B cell (primary cell): ENCODE measurements around the gene HABP4. TPM values are rescaled to one million over a fixed set of nuclear protein-coding genes. Genes with fewer than 3 reads are reported as not detected.

Experiments
- ATAC-seq: fragments of 200-7000 bp; cut with Tn5 transposase; one replicate; pipeline ENCODE4 v1.10.0; 2021; ENCODE audit warnings: low read depth, mild to moderate bottlenecking, moderate number of reproducible peaks, moderate library complexity
- CTCF ChIA-PET: fragments of 350-600 bp; sonication (Branson Sonifier 250); formaldehyde crosslinking; loops from one replicate; lab custom pipeline; 2021; ENCODE audit warnings: antibody characterized with exemption, inconsistent platforms; lab: Charles Lee
- POLR2A ChIA-PET: fragments of 350-600 bp; sonication (Branson Sonifier 250); formaldehyde crosslinking; loops from one replicate; lab custom pipeline; 2021; ENCODE audit warnings: antibody characterized with exemption; lab: Charles Lee
- DNase-seq: peaks from one replicate; pipeline ENCODE4 v3.0.0; 2013
- H2AFZ ChIP-seq: 2 replicates; pipeline ENCODE4 v1.6.1; 2012; ENCODE audit warnings: mild to moderate bottlenecking, low read depth, low read length; ENCODE audit not compliant: insufficient read depth, poor library complexity, severe bottlenecking
- H3K27ac ChIP-seq, 2 donors: 1 replicate in 1 of 2; 2 replicates in 1 of 2; pipeline ENCODE4 v1.5.1; 2012 to 2013; ENCODE audit warnings: low read length in 2 of 2, mild to moderate bottlenecking in 2 of 2, moderate library complexity in 1 of 2
- H3K27me3 ChIP-seq, 4 experiments: fragments of 200-600 bp in 1 of 4; sonication (generic) in 1 of 4; replicated peaks in 1 of 4; 1 replicate in 2 of 4; 2 replicates in 2 of 4; pipeline versions ENCODE4 v1.6.1 to v1.7.0; 2013 to 2016; ENCODE audit warnings: low read length in 3 of 4, mild to moderate bottlenecking in 2 of 4, mixed read lengths in 1 of 4, moderate library complexity in 1 of 4; ENCODE audit not compliant: insufficient read depth in 4 of 4, control insufficient read depth in 3 of 4; ENCODE audit errors: control extremely low read depth in 1 of 4
- H3K36me3 ChIP-seq, 2 experiments: replicated peaks in 1 of 2; 1 replicate in 1 of 2; 2 replicates in 1 of 2; pipeline versions ENCODE4 v1.6.1 to v1.7.1; 2013; ENCODE audit warnings: low read length in 1 of 2; ENCODE audit not compliant: insufficient read depth in 2 of 2, control insufficient read depth in 1 of 2; ENCODE audit errors: control extremely low read depth in 1 of 2, extremely low read depth in 1 of 2
- H3K4me1 ChIP-seq, 2 donors: fragments of 200-600 bp in 1 of 2; sonication (generic) in 1 of 2; 1 replicate in 1 of 2; 2 replicates in 1 of 2; pipeline versions ENCODE4 v1.5.1 to v1.6.1; 2013 to 2017; ENCODE audit warnings: low read length in 2 of 2; ENCODE audit not compliant: control insufficient read depth in 2 of 2, insufficient read depth in 2 of 2
- H3K4me2 ChIP-seq: replicated peaks from 2 replicates; pipeline ENCODE3; 2012; ENCODE audit warnings: mild to moderate bottlenecking, low read depth, low read length; ENCODE audit not compliant: poor library complexity, severe bottlenecking
- H3K4me3 ChIP-seq, 5 experiments: fragments of 200-600 bp in 1 of 5; sonication (generic) in 1 of 5; 1 replicate in 3 of 5; 2 replicates in 2 of 5; pipeline versions ENCODE4 v1.5.1 to v1.7.0; 2011 to 2016; ENCODE audit warnings: low read length in 4 of 5, mild to moderate bottlenecking in 4 of 5, low read depth in 2 of 5, control low read depth in 1 of 5, moderate library complexity in 1 of 5; ENCODE audit not compliant: insufficient read depth in 1 of 5; ENCODE audit errors: control extremely low read depth in 1 of 5, extremely low read depth in 1 of 5
- H3K79me2 ChIP-seq: fragments of 200-600 bp; sonication (generic); one replicate; pipeline ENCODE4 v1.6.0; 2016; ENCODE audit warnings: low read length; ENCODE audit not compliant: control insufficient read depth, insufficient read depth
- H3K9ac ChIP-seq: fragments of 200-600 bp; sonication (generic); 2 replicates; pipeline ENCODE4 v1.6.1; 2017; ENCODE audit warnings: mild to moderate bottlenecking, low read length, moderate library complexity
- H3K9me3 ChIP-seq, 3 donors: one replicate each; pipeline versions ENCODE4 v1.6.1 to v1.7.1; 2013; ENCODE audit warnings: low read length in 2 of 3; ENCODE audit not compliant: control insufficient read depth in 2 of 3, insufficient read depth in 1 of 3; ENCODE audit errors: control extremely low read depth in 1 of 3
- H4K20me1 ChIP-seq: 2 replicates; pipeline ENCODE4 v1.6.0; 2012; ENCODE audit warnings: mild to moderate bottlenecking, low read length; ENCODE audit not compliant: insufficient read depth, control insufficient read depth, poor library complexity, severe bottlenecking
- H3K27ac Mint-ChIP-seq: one replicate; pipeline ENCODE4 v1.8.0; 2021; ENCODE audit warnings: mixed read lengths
- H3K27me3 Mint-ChIP-seq: one replicate; pipeline ENCODE4 v1.8.0; 2021; ENCODE audit warnings: mixed read lengths
- H3K4me1 Mint-ChIP-seq: one replicate; pipeline ENCODE4 v1.8.0; 2021; ENCODE audit warnings: mixed read lengths
- H3K4me3 Mint-ChIP-seq: one replicate; pipeline ENCODE4 v1.8.0; 2021; ENCODE audit warnings: mixed read lengths
- H3K9me3 Mint-ChIP-seq: one replicate; pipeline ENCODE4 v1.8.0; 2022; ENCODE audit warnings: mixed read lengths; ENCODE audit not compliant: insufficient read depth
- CTCF ChIP-seq: fragments of 200-600 bp; IDR thresholded peaks from one replicate; pipeline ENCODE4 v1.8.0; 2022; ENCODE audit warnings: antibody characterized with exemption, mild to moderate bottlenecking
- EZH2 ChIP-seq: IDR thresholded peaks from 2 replicates; pipeline ENCODE4 v1.6.1; 2012; ENCODE audit warnings: borderline replicate concordance, low read depth, mild to moderate bottlenecking, moderate library complexity, low read length; ENCODE audit not compliant: insufficient read depth, poor library complexity, severe bottlenecking
- WGBS: methylation state at CpG from one replicate; pipeline ENCODE4 v1.1.5; 2013; ENCODE audit warnings: missing lambda C conversion rate; ENCODE audit not compliant: insufficient coverage; 5-methylcytosine and 5-hydroxymethylcytosine counted together
- intact Hi-C: fragments of 100-400 bp; cut with micrococcal nuclease; formaldehyde crosslinking; loops from one replicate; pipeline ENCODE4 v1.10.0; 2022
- polyA plus RNA-seq: library from polyadenylated mRNA; depleted of rRNA; stranded (reverse); fragments of >200 nt; gene quantifications from 2 replicates; pipeline ENCODE4 v1.2.3, GENCODE V29; 2012
- total RNA-seq, 2 donors: library from RNA; stranded (reverse); fragments of 120-200 nt in 1 of 2; gene quantifications; 1 replicate in 1 of 2; 2 replicates in 1 of 2; pipeline versions ENCODE4 v1.2.3 to v1.2.4, GENCODE V29; 2013 to 2022

Gene HABP4
- total and polyA plus RNA-seq, 2 donors (not counting 1 experiment from before 2014, with no cell fraction given) = 3.3 to 15.0 TPM

DNA sequence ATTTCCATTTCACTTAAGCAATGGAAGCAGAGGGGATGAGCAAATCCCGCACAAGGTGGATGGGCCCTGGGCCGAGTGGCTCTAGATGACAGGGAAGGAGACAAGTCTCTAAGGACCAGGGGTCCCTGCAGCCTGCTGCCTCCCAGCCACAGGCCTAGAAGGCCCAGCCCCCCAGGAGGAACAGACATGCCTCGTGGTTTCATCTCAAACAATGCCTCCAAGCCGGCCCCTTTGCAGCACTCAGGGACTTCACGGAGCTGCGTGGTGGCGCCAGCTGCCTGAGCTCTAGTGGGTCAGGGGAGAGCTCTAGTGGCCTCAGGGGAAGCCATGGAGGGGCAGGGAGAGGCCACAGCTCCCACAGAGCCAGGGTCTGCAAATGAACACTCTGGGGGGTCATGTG lies 48.8 kb downstream of the HABP4 start:
- Histone ChIP-seq H3K27me3 (no peaks in the 10 kb centered on the region), H3K27ac (no peak overlapping the region), H3K4me2 (no peak overlapping the region), H2AFZ (no peak overlapping the region), H4K20me1 (no peaks in the 10 kb centered on the region), H3K4me1 (no peaks in the 10 kb centered on the region), H3K9ac (no peak overlapping the region), H3K36me3 (no peaks in the 10 kb centered on the region), H3K9me3 (no peaks in the 10 kb centered on the region), H3K4me3 (no peak overlapping the region), H3K79me2 (no peaks in the 10 kb centered on the region)
- Mint-ChIP-seq H3K9me3 (no peaks in the 10 kb centered on the region), H3K27ac (no peak overlapping the region), H3K4me3 (no peak overlapping the region), H3K27me3 (no peaks in the 10 kb centered on the region), H3K4me1 (no peaks in the 10 kb centered on the region)
- ChIA-PET POLR2A (no interaction called here), CTCF (no interaction called here)
- TF ChIP-seq CTCF (no peak), EZH2 (no peak)
- 79% methylated on average over 7 of the region's 7 CpGs for WGBS
- intact Hi-C loops = no loop called here
- DNase-seq = no peak
- ATAC-seq = no peak

DNA sequence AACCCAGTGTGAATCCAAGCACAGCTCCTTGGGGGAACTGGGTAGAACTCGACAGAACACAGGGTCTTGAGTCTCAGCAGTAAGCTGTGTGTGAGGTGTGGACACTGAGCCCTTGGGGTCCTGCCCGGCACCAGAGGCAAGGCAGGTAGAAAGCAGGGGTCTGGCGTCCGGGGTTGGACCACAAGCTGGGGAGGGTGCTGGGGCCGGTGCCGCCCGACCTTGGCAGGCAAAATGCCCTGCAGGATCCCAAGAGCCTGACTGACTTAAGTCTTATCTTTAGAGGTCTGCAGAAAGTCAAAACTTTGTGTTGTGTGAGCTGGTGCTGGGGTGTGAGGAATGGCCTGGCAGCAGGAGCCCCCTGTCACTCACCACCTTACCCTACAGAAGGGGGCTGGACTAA lies 49.3 kb downstream of the HABP4 start:
- no peak overlapping the region for H3K9ac ChIP-seq
- 100% methylated on average over 7 of the region's 7 CpGs for WGBS
- H3K27ac Mint-ChIP-seq = no peak overlapping the region

More for the DNA sequence above, 49.3 kb downstream of the HABP4 start:
- ATAC-seq = no peak
- intact Hi-C loops = no loop called here
- TF ChIP-seq EZH2 = no peak
- TF ChIP-seq CTCF = no peak
- H3K27me3 ChIP-seq = no peaks in the 10 kb centered on the region
- no peaks in the 10 kb centered on the region for H4K20me1 ChIP-seq
- no peak overlapping the region for H3K27ac ChIP-seq
- no peaks in the 10 kb centered on the region for H3K4me1 Mint-ChIP-seq
- H3K36me3 ChIP-seq = no peaks in the 10 kb centered on the region
- H3K9me3 ChIP-seq = no peaks in the 10 kb centered on the region
- H3K4me3 ChIP-seq = no peak overlapping the region
- no peak for DNase-seq
- no peaks in the 10 kb centered on the region for H3K79me2 ChIP-seq
- no peak overlapping the region for H3K4me2 ChIP-seq
- ChIA-PET POLR2A (no interaction called here), CTCF (no interaction called here)
- no peaks in the 10 kb centered on the region for H3K9me3 Mint-ChIP-seq
- no peak overlapping the region for H2AFZ ChIP-seq
- no peaks in the 10 kb centered on the region for H3K27me3 Mint-ChIP-seq
- H3K4me1 ChIP-seq = no peaks in the 10 kb centered on the region
- H3K4me3 Mint-ChIP-seq = no peak overlapping the region
